Measurements from ENCODE around the gene PLPPR5. TPM values are rescaled to one million over a fixed set of nuclear protein-coding genes. Genes with fewer than 3 reads are reported as not detected.

Gene PLPPR5
- total RNA-seq, 1 experiment from 2014 or later: not detected

DNA sequence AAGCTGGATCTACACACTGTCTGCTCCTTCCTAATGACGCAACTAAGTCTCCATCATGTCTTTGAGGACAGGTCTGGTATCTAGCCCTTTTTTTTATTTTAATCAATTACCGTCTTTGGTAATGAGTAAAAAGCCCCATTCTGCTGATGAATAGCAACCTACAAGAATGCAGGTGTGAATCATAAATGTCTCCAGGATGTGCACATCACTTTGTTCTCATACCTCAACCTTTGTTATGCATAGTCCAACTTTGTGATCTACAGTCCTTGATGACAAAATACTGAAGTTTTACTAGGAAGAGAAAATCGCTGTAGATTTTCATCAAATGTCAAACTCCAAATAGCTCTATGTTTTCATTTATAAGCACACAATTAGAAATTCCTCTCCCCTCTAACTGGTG lies 39.3 kb downstream of the PLPPR5 start:
- no TSS peak for BruUV-seq (replicated peaks)
- Histone ChIP-seq H3K4me1 (ENCODE audit: insufficient read depth, low read length, poor library complexity, severe bottlenecking) (no peaks in the 10 kb centered on the region), H3K4me3 (ENCODE audit: low read depth, low read length, poor library complexity, severe bottlenecking) (no peak overlapping the region), H3K36me3 (ENCODE audit: insufficient read depth, low read length, poor library complexity, severe bottlenecking) (no peaks in the 10 kb centered on the region), H3K27ac (ENCODE audit: low read depth, low read length, poor library complexity, severe bottlenecking) (no peak overlapping the region), H3K27me3 (replicated peaks; ENCODE audit: insufficient read depth, low read depth, low read length, poor library complexity) (no peaks in the 10 kb centered on the region), H3K9me3 (ENCODE audit: low read depth, low read length, poor library complexity, severe bottlenecking) (no peaks in the 10 kb centered on the region)
- intact Hi-C loops (cut with micrococcal nuclease; ENCODE audit: unreplicated experiment): no loop called here
- CTCF ChIA-PET: no interaction called here
- TF ChIP-seq, protein P1, sequence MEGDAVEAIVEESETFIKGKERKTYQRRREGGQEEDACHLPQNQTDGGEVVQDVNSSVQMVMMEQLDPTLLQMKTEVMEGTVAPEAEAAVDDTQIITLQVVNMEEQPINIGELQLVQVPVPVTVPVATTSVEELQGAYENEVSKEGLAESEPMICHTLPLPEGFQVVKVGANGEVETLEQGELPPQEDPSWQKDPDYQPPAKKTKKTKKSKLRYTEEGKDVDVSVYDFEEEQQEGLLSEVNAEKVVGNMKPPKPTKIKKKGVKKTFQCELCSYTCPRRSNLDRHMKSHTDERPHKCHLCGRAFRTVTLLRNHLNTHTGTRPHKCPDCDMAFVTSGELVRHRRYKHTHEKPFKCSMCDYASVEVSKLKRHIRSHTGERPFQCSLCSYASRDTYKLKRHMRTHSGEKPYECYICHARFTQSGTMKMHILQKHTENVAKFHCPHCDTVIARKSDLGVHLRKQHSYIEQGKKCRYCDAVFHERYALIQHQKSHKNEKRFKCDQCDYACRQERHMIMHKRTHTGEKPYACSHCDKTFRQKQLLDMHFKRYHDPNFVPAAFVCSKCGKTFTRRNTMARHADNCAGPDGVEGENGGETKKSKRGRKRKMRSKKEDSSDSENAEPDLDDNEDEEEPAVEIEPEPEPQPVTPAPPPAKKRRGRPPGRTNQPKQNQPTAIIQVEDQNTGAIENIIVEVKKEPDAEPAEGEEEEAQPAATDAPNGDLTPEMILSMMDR (conservative IDR thresholded peaks at IDR 0.05; ENCODE audit: low read depth, low read length): no peak
- TF ChIP-seq EZH2 (IDR thresholded peaks at IDR 0.05; ENCODE audit: borderline replicate concordance, low read depth, low read length, poor library complexity, severe bottlenecking): no peak
- POLR2A ChIA-PET (ENCODE audit: low non-redundant PET): no interaction called here
- no peak for DNase-seq (ENCODE audit: low spot score)

DNA sequence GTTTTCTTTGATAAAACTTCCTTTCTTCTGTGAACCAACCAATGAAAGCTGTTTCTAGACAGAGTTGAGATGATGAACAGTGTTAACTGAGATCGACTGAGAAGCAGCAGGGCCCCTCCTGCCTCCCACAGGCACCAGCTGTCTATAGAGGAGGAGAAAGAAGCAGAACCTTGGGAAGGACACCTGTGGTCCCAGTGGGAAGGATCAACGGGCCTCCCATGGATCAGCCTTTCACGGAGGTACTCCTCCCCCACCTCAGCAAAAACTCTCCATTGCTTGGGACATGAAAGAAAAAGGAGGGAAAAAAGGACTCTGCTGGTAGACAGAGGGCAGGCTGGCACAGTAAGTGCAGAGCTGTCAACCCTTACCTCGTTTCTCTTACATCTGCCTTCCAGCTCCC lies 40.5 kb downstream of the PLPPR5 start:
- CTCF ChIA-PET: no interaction called here
- BruUV-seq (replicated peaks): no TSS peak
- POLR2A ChIA-PET (ENCODE audit: low non-redundant PET): no interaction called here

DNA sequence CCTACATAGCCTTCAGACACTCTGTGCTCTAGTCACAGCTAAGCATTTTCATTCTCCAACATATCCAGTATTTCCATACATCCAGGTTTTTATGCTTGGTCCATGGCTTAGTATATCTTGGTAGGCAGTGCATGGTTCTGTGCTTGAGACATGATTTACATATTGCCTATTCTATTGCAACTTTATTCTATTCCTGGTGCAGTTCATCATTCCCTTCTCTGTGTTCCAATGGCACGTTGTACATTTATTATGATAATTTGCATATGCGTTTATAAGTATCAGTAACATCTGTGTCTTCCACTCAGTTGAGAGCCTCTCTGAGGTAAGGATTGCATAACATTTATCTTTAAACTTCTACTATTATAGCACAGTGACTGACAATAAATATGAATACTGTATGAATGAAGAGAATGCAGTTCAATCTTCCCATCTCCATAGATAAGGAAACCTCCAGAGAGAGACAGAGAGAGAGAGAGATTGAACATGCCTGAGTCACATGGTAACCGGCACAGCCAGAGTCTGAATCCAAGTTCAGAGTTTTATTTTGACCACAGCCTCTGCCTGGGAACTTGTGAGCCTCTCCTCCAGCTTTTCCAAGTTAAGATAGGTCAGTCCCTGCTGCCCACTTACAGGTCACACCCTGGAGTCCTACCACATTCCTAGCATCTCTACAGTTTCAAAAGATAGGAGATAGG lies 41.5 kb downstream of the PLPPR5 start:
- ChIA-PET CTCF (no interaction called here), POLR2A (ENCODE audit: low non-redundant PET) (no interaction called here)
- intact Hi-C loops (cut with micrococcal nuclease; ENCODE audit: unreplicated experiment): no loop called here
- no TSS peak for BruUV-seq (replicated peaks)
- no peaks in the 10 kb centered on the region for H3K36me3 ChIP-seq (ENCODE audit: insufficient read depth, low read length, poor library complexity, severe bottlenecking)
- no peak for DNase-seq (ENCODE audit: low spot score)
- TF ChIP-seq, protein P1 (conservative IDR thresholded peaks at IDR 0.05; ENCODE audit: low read depth, low read length): no peak
- TF ChIP-seq EZH2 (IDR thresholded peaks at IDR 0.05; ENCODE audit: borderline replicate concordance, low read depth, low read length, poor library complexity, severe bottlenecking): no peak
- no peak overlapping the region for H3K4me3 ChIP-seq (ENCODE audit: low read depth, low read length, poor library complexity, severe bottlenecking)
- H3K4me1 ChIP-seq (ENCODE audit: insufficient read depth, low read length, poor library complexity, severe bottlenecking): no peaks in the 10 kb centered on the region
- H3K9me3 ChIP-seq (ENCODE audit: low read depth, low read length, poor library complexity, severe bottlenecking): no peaks in the 10 kb centered on the region
- H3K27ac ChIP-seq (ENCODE audit: low read depth, low read length, poor library complexity, severe bottlenecking): no peak overlapping the region
- no peaks in the 10 kb centered on the region for H3K27me3 ChIP-seq (replicated peaks; ENCODE audit: insufficient read depth, low read depth, low read length, poor library complexity)

More for the DNA sequence above, 40.5 kb downstream of the PLPPR5 start:
- Histone ChIP-seq H3K27me3 (replicated peaks; ENCODE audit: insufficient read depth, low read depth, low read length, poor library complexity) (no peaks in the 10 kb centered on the region), H3K9me3 (ENCODE audit: low read depth, low read length, poor library complexity, severe bottlenecking) (no peaks in the 10 kb centered on the region), H3K27ac (ENCODE audit: low read depth, low read length, poor library complexity, severe bottlenecking) (no peak overlapping the region), H3K36me3 (ENCODE audit: insufficient read depth, low read length, poor library complexity, severe bottlenecking) (no peaks in the 10 kb centered on the region), H3K4me1 (ENCODE audit: insufficient read depth, low read length, poor library complexity, severe bottlenecking) (no peaks in the 10 kb centered on the region), H3K4me3 (ENCODE audit: low read depth, low read length, poor library complexity, severe bottlenecking) (no peak overlapping the region)
- TF ChIP-seq EZH2 (IDR thresholded peaks at IDR 0.05; ENCODE audit: borderline replicate concordance, low read depth, low read length, poor library complexity, severe bottlenecking): no peak
- no peak for DNase-seq (ENCODE audit: low spot score)
- intact Hi-C loops (cut with micrococcal nuclease; ENCODE audit: unreplicated experiment): no loop called here

DNA sequence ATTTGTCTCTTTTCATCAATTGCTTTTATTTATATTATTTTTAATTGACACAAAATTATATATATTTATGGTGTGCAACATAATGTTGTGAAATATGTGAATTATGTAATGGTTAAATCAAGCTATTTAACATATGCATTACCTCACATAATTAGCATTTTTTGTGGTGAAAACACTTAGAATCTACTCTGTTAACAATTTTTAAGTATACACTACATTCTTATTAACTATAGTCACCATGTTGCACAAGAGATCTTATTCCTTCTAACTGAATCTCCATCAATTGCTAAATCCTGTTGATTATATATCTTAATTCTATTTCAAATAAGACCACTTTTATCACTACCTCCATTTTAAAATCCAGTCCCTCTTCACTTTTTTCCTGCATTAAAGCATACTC lies 42.5 kb downstream of the PLPPR5 start:
- POLR2A ChIA-PET (ENCODE audit: low non-redundant PET): no interaction called here
- H3K27me3 ChIP-seq (replicated peaks; ENCODE audit: insufficient read depth, low read depth, low read length, poor library complexity): no peaks in the 10 kb centered on the region
- DNase-seq (ENCODE audit: low spot score): no peak
- intact Hi-C loops (cut with micrococcal nuclease; ENCODE audit: unreplicated experiment): no loop called here
- H3K9me3 ChIP-seq (ENCODE audit: low read depth, low read length, poor library complexity, severe bottlenecking): no peaks in the 10 kb centered on the region
- no TSS peak for BruUV-seq (replicated peaks)
- CTCF ChIA-PET: no interaction called here
- H3K4me3 ChIP-seq (ENCODE audit: low read depth, low read length, poor library complexity, severe bottlenecking): no peak overlapping the region
- H3K36me3 ChIP-seq (ENCODE audit: insufficient read depth, low read length, poor library complexity, severe bottlenecking): no peaks in the 10 kb centered on the region
- H3K4me1 ChIP-seq (ENCODE audit: insufficient read depth, low read length, poor library complexity, severe bottlenecking): no peaks in the 10 kb centered on the region
- no peak for TF ChIP-seq EZH2 (IDR thresholded peaks at IDR 0.05; ENCODE audit: borderline replicate concordance, low read depth, low read length, poor library complexity, severe bottlenecking)
- TF ChIP-seq, protein P1 (conservative IDR thresholded peaks at IDR 0.05; ENCODE audit: low read depth, low read length): no peak
- H3K27ac ChIP-seq (ENCODE audit: low read depth, low read length, poor library complexity, severe bottlenecking): no peak overlapping the region

Measured in A673 (cell line).